GM12878 (cell line): ENCODE measurements around the gene DCAF7. TPM values are rescaled to one million over a fixed set of nuclear protein-coding genes. Genes with fewer than 3 reads are reported as not detected.

Experiments
- ATAC-seq: fragments of 200-7000 bp; cut with Tn5 transposase; 3 replicates; pipeline ENCODE4 v1.9.1; 2020; ENCODE audit warnings: mild to moderate bottlenecking, moderate library complexity
- BruUV-seq: library from RNA; stranded (reverse); fragments of 400-500 nt; replicated peaks from 2 replicates; lab custom pipeline; 2021; lab: Mats Ljungman, UMichigan
- CTCF ChIA-PET: fragments of 300-600 bp; sonication (Branson Sonifier 250); formaldehyde crosslinking; extraction: SDS; loops from one replicate; lab custom pipeline; 2021; ENCODE audit warnings: inconsistent platforms; lab: Yijun Ruan, JAX
- POLR2A ChIA-PET: fragments of 350-600 bp; formaldehyde crosslinking; extraction: SDS; loops from one replicate; lab custom pipeline; 2021; ENCODE audit warnings: inconsistent platforms; lab: Charles Lee
- RAD21 ChIA-PET: fragments of 300-600 bp; sonication (Branson Sonifier 250); formaldehyde crosslinking; loops from one replicate; lab custom pipeline; 2023; ENCODE audit warnings: antibody characterized with exemption; ENCODE audit not compliant: unreplicated experiment; lab: Charles Lee
- SMC1A ChIA-PET: fragments of 300-600 bp; sonication (Branson Sonifier 250); formaldehyde crosslinking; loops from one replicate; lab custom pipeline; 2023; ENCODE audit not compliant: unreplicated experiment, uncharacterized antibody; lab: Charles Lee
- DNase-seq: peaks from one replicate; pipeline ENCODE4 v3.0.0-alpha.2; 2011; ENCODE audit warnings: low read depth, low spot score
- FAIRE-seq: peaks from 3 replicates; lab custom pipeline; 2011; peaks lifted over from hg19 to GRCh38; lab: Jason Lieb, UNC
- H2AFZ ChIP-seq: 2 replicates; pipeline ENCODE4 v1.6.0; 2011; ENCODE audit warnings: low read depth, low read length, control low read depth; ENCODE audit not compliant: control insufficient read depth
- H3K27ac ChIP-seq: 2 replicates; pipeline ENCODE4 v1.5.1; 2011; ENCODE audit warnings: control low read depth; ENCODE audit not compliant: control insufficient read depth, insufficient read depth
- H3K27me3 ChIP-seq, 2 experiments: replicated peaks in 1 of 2; 2 replicates each; pipeline versions ENCODE4 v1.6.0 to v1.6.1; 2011; ENCODE audit warnings: low read length in 1 of 2; ENCODE audit not compliant: control insufficient read depth in 2 of 2, insufficient read depth in 2 of 2
- H3K36me3 ChIP-seq, 2 experiments: 2 replicates each; pipeline ENCODE4 v1.5.1; 2011; ENCODE audit warnings: low read length in 1 of 2; ENCODE audit not compliant: control insufficient read depth in 2 of 2, insufficient read depth in 2 of 2
- H3K4me1 ChIP-seq: 2 replicates; pipeline ENCODE4 v1.6.1; 2011; ENCODE audit warnings: mild to moderate bottlenecking, low read length, moderate library complexity, mixed read lengths; ENCODE audit not compliant: control insufficient read depth, insufficient read depth
- H3K4me2 ChIP-seq: 2 replicates; pipeline ENCODE4 v1.6.0; 2011; ENCODE audit warnings: control low read depth; ENCODE audit not compliant: control insufficient read depth, insufficient read depth
- H3K4me3 ChIP-seq: fragments of 200-600 bp; sonication (generic); 2 replicates; pipeline ENCODE4 v1.5.1; 2016
- H3K79me2 ChIP-seq: 2 replicates; pipeline ENCODE4 v1.6.0; 2011; ENCODE audit warnings: low read length; ENCODE audit not compliant: control insufficient read depth, insufficient read depth
- H3K9ac ChIP-seq: 2 replicates; pipeline ENCODE4 v1.8.0; 2011; ENCODE audit warnings: low read length, control low read depth, mixed read lengths; ENCODE audit not compliant: control insufficient read depth, insufficient read depth
- H3K9me3 ChIP-seq: replicated peaks from 3 replicates; pipeline ENCODE4 v1.5.1; 2011; ENCODE audit warnings: mild to moderate bottlenecking, low read length; ENCODE audit not compliant: control insufficient read depth, insufficient read depth
- H4K20me1 ChIP-seq: 2 replicates; pipeline ENCODE4 v1.6.0; 2011; ENCODE audit not compliant: control insufficient read depth, insufficient read depth
- ASH2L ChIP-seq: fragments of 300-600, 200-600 bp; sonication (generic); IDR thresholded peaks from 2 replicates; pipeline ENCODE4 v1.6.1; 2017; ENCODE audit warnings: low read depth, mild to moderate bottlenecking, borderline replicate concordance
- EGR1 ChIP-seq, 2 experiments: IDR thresholded peaks; 1 replicate in 1 of 2; 2 replicates in 1 of 2; pipeline ENCODE4 v1.6.1; 2011 to 2012; ENCODE audit warnings: low read depth in 2 of 2, low read length in 2 of 2, borderline replicate concordance in 1 of 2, mild to moderate bottlenecking in 1 of 2, moderate library complexity in 1 of 2
- MAX ChIP-seq: IDR thresholded peaks from 2 replicates; pipeline ENCODE4 v1.6.1; 2012; ENCODE audit warnings: low read depth, low read length, improper control_type of control experiment
- MTA2 ChIP-seq: fragments of 450-650 bp; IDR thresholded peaks from 2 replicates; pipeline ENCODE4 v1.6.1; 2016; ENCODE audit warnings: low read depth, mild to moderate bottlenecking, moderate library complexity
- MYB ChIP-seq: fragments of 150-350 bp; IDR thresholded peaks from 2 replicates; pipeline ENCODE4 v1.6.1; 2014; ENCODE audit warnings: mild to moderate bottlenecking, low read depth, low read length, borderline replicate concordance
- PAX5 ChIP-seq: IDR thresholded peaks from 2 replicates; pipeline ENCODE4 v1.6.1; 2011; ENCODE audit warnings: low read depth, low read length, borderline replicate concordance
- RELA ChIP-seq: fragments of 450-650 bp; IDR thresholded peaks from 2 replicates; pipeline ENCODE4 v1.8.0; 2014; ENCODE audit warnings: borderline replicate concordance; ENCODE audit not compliant: partially characterized antibody
- SMAD5 ChIP-seq: IDR thresholded peaks from 2 replicates; pipeline ENCODE4 v1.6.1; 2016; ENCODE audit warnings: antibody characterized with exemption, low read depth
- USF1 ChIP-seq: IDR thresholded peaks from 2 replicates; pipeline ENCODE4 v1.6.1; 2011; ENCODE audit warnings: borderline replicate concordance, low read depth, mild to moderate bottlenecking, moderate library complexity, mixed read lengths, low read length; ENCODE audit not compliant: insufficient read depth; ENCODE audit errors: extremely low read length
- WGBS: methylation state at CpG from one replicate; pipeline ENCODE4 v1.1.6; 2016; ENCODE audit warnings: low lambda C conversion rate; ENCODE audit not compliant: insufficient replicate concordance, insufficient coverage; ENCODE audit errors: missing lambda C conversion rate; 5-methylcytosine and 5-hydroxymethylcytosine counted together
- in situ Hi-C: fragments of 300-500 bp; cut with MboI; formaldehyde crosslinking; loops from 9 replicates; pipeline ENCODE4 v1.14.3; 2018; ENCODE audit warnings: mixed read lengths
- intact Hi-C: fragments of 100-400 bp; cut with micrococcal nuclease; formaldehyde crosslinking; loops from one replicate; pipeline ENCODE4 v1.14.2; 2022; ENCODE audit not compliant: unreplicated experiment
- polyA plus RNA-seq, 11 experiments: library from polyadenylated mRNA; depleted of rRNA in 4 of 11; unstranded in 6 of 11; stranded (reverse) in 5 of 11; fragments of >200 nt; fragmentation: Nextera tagmentation in 4 of 11; fragmentation: Illumina TruSeq in 1 of 11; extraction: Ambion mirVana in 4 of 11; extraction: Trizol in 1 of 11; gene quantifications; 1 replicate in 1 of 11; 2 replicates in 10 of 11; pipeline versions ENCODE4 v1.2.1 to v1.2.3, GENCODE V29; 2011 to 2016; ENCODE audit warnings: inconsistent platforms in 2 of 11, missing spikeins in 2 of 11, low read depth in 1 of 11
- total RNA-seq, 4 experiments: library from RNA; depleted of rRNA in 3 of 4; stranded (reverse); fragments of >200 nt in 3 of 4; fragmentation: Illumina TruSeq in 1 of 4; extraction: Trizol in 1 of 4; gene quantifications; 2 replicates each; pipeline versions ENCODE4 v1.2.1 to v1.2.3, GENCODE V29; 2013 to 2021
- TF ChIP-seq, protein P1 (sequence below): fragments of 150-350 bp; IDR thresholded peaks from 2 replicates; pipeline ENCODE4 v1.6.1; 2016; ENCODE audit warnings: low read depth, low read length

DCAF7 gene
- total and polyA plus RNA-seq, 10 of the 15 experiments (the other 5 are each of a cell fraction or from before 2014, with no cell fraction given), result 27.0 to 103 (median 54.5) TPM

- H3K27me3 ChIP-seq, result peaks cover 0 to 9% of the 10 kb centered on the region in 2 experiments; a peak in 3 of 4 replicates
- no peak for FAIRE-seq
- no peak for DNase-seq
- no peak overlapping the region for H3K4me2 ChIP-seq
- no peak overlapping the region for H2AFZ ChIP-seq
- in situ Hi-C loops (no loop called here), intact Hi-C loops (no loop called here)
- no peaks in the 10 kb centered on the region for H3K36me3 ChIP-seq
- CTCF ChIA-PET, result no interaction called here
- no peak for TF ChIP-seq MTA2
- no peak for TF ChIP-seq ASH2L
- no peak for TF ChIP-seq RELA
- TF ChIP-seq MYB, result no peak
- no peak for TF ChIP-seq MAX
- TF ChIP-seq SMAD5, result no peak
- TF ChIP-seq, protein P1, sequence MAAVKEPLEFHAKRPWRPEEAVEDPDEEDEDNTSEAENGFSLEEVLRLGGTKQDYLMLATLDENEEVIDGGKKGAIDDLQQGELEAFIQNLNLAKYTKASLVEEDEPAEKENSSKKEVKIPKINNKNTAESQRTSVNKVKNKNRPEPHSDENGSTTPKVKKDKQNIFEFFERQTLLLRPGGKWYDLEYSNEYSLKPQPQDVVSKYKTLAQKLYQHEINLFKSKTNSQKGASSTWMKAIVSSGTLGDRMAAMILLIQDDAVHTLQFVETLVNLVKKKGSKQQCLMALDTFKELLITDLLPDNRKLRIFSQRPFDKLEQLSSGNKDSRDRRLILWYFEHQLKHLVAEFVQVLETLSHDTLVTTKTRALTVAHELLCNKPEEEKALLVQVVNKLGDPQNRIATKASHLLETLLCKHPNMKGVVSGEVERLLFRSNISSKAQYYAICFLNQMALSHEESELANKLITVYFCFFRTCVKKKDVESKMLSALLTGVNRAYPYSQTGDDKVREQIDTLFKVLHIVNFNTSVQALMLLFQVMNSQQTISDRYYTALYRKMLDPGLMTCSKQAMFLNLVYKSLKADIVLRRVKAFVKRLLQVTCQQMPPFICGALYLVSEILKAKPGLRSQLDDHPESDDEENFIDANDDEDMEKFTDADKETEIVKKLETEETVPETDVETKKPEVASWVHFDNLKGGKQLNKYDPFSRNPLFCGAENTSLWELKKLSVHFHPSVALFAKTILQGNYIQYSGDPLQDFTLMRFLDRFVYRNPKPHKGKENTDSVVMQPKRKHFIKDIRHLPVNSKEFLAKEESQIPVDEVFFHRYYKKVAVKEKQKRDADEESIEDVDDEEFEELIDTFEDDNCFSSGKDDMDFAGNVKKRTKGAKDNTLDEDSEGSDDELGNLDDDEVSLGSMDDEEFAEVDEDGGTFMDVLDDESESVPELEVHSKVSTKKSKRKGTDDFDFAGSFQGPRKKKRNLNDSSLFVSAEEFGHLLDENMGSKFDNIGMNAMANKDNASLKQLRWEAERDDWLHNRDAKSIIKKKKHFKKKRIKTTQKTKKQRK, result no peak
- TF ChIP-seq PAX5, result no peak
- no peak for TF ChIP-seq EGR1 (IDR thresholded peaks at IDR 0.05; ENCODE audit: borderline replicate concordance in 1 of 2, low read depth in 2 of 2, low read length in 2 of 2)
- no peak for TF ChIP-seq USF1
- RAD21 ChIA-PET, result no interaction called here
- no peak overlapping the region for H3K4me3 ChIP-seq
- H3K9me3 ChIP-seq, result no peaks in the 10 kb centered on the region
- no peak overlapping the region for H3K9ac ChIP-seq
- BruUV-seq, result no TSS peak
- SMC1A ChIA-PET, result no interaction called here
- POLR2A ChIA-PET, result no interaction called here
- H3K4me1 ChIP-seq, result no peaks in the 10 kb centered on the region
- WGBS, result 88% methylated on average over 24 of the region's 24 CpGs
- no peaks in the 10 kb centered on the region for H3K79me2 ChIP-seq
- no peak overlapping the region for H3K27ac ChIP-seq
- ATAC-seq, result no peak
- no peaks in the 10 kb centered on the region for H4K20me1 ChIP-seq
Measured at GRCh38 chr17:63535640-63536039, 14.6 kb upstream of the DCAF7 start.
